ENCODE measurements around the gene LDB2.

DNA sequence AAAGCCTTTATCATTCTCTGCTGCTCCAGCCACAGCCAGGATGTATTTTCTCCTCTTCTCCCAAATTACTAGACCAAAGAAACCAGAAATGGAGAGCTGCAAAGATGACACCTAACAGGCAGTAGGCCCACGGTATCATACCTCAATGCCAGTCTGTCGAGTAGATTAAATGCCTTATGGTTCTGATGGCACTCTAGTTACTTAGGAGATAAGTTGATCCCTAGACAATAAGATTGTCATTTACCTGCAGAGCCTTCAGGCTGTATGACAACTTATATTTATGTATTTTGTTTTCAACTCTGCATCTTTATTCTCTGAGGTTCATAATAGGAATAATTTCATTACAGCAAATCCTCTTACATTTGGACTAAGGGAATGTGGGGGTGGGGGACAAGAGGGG is 262.1 kb downstream of the LDB2 start:
- TF ChIP-seq, protein P1, sequence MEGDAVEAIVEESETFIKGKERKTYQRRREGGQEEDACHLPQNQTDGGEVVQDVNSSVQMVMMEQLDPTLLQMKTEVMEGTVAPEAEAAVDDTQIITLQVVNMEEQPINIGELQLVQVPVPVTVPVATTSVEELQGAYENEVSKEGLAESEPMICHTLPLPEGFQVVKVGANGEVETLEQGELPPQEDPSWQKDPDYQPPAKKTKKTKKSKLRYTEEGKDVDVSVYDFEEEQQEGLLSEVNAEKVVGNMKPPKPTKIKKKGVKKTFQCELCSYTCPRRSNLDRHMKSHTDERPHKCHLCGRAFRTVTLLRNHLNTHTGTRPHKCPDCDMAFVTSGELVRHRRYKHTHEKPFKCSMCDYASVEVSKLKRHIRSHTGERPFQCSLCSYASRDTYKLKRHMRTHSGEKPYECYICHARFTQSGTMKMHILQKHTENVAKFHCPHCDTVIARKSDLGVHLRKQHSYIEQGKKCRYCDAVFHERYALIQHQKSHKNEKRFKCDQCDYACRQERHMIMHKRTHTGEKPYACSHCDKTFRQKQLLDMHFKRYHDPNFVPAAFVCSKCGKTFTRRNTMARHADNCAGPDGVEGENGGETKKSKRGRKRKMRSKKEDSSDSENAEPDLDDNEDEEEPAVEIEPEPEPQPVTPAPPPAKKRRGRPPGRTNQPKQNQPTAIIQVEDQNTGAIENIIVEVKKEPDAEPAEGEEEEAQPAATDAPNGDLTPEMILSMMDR (IDR thresholded peaks at IDR 0.05; ENCODE audit: low read length) = no peak
- TF ChIP-seq EZH2 (IDR thresholded peaks at IDR 0.05; ENCODE audit: borderline replicate concordance, low read length) = no peak

Data from OCI-LY1 (cell line).